Thyroid gland (tissue), 4 donors: Measurements from ENCODE around the gene LAMA3.

Experiments used
- POLR2A ChIP-seq, 2 donors: fragments of 450-650 bp; IDR thresholded peaks; one replicate each; pipeline ENCODE4 v1.6.1; 2017; ENCODE audit warnings: antibody characterized with exemption in 2 of 2, mild to moderate bottlenecking in 2 of 2, moderate library complexity in 1 of 2
- TF ChIP-seq, protein P1 (sequence below), 6 experiments: fragments of 200-600 bp in 3 of 6; fragments of 450-650 bp in 3 of 6; sonication (generic) in 3 of 6; IDR thresholded peaks; one replicate each; pipeline ENCODE4 v1.5.1; 2016 to 2019; ENCODE audit warnings: antibody characterized with exemption in 6 of 6, mild to moderate bottlenecking in 2 of 6, inconsistent platforms in 1 of 6, moderate library complexity in 1 of 6

- TF ChIP-seq, protein P1, sequence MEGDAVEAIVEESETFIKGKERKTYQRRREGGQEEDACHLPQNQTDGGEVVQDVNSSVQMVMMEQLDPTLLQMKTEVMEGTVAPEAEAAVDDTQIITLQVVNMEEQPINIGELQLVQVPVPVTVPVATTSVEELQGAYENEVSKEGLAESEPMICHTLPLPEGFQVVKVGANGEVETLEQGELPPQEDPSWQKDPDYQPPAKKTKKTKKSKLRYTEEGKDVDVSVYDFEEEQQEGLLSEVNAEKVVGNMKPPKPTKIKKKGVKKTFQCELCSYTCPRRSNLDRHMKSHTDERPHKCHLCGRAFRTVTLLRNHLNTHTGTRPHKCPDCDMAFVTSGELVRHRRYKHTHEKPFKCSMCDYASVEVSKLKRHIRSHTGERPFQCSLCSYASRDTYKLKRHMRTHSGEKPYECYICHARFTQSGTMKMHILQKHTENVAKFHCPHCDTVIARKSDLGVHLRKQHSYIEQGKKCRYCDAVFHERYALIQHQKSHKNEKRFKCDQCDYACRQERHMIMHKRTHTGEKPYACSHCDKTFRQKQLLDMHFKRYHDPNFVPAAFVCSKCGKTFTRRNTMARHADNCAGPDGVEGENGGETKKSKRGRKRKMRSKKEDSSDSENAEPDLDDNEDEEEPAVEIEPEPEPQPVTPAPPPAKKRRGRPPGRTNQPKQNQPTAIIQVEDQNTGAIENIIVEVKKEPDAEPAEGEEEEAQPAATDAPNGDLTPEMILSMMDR (IDR thresholded peaks at IDR 0.05), result peak in 3 of 6 experiments; percentile 48 to 62 (median 58)
- no peak for TF ChIP-seq POLR2A (IDR thresholded peaks at IDR 0.05)
These were observed 123.5 kb downstream of the LAMA3 start for GRCh38 chr18:23812546-23813440.
